NCI-H69 (cell line): ENCODE data around the gene FXYD4.
A peak's percentile ranks its signal among the peaks of the same experiment; 100 is the strongest.
"Not testable (repeated sequence)": the region's sequence is repeated elsewhere in the genome, so short reads cannot be mapped to it uniquely, and the experiment has no call there.

Experiments used
- DNase-seq: peaks from one replicate; lab custom pipeline; 2025; lab: John Stamatoyannopoulos, UW

The FXYD4 gene, protein sequence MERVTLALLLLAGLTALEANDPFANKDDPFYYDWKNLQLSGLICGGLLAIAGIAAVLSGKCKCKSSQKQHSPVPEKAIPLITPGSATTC

DNA sequence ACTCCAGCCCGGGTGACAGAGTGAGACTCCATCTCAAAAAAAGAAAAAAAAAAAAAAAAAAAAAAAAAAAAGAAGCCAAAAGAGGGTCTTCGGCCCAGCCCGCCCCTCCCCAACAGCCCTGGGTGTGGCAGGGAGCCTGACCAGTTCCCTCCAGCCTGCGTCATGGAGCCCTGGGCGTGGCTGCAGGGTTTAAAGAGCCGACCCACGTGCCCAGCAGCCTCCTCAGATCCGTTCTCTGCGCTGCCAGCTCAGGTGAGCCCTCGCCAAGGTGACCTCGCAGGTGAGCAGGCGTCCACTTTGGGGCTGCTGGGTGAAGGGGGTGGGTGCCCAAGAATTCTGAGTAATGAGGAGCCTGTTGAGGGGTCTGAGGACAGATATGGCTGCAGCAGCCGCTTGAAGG is at the start of gene FXYD4:
Gene FXYD4 (plus strand): TSS at position 219 of the 400 bp plus-strand sequence. CDS start 2,111 bp downstream, outside the sequence.
- peak; percentile 29 for DNase-seq

GRCh38 chr10:43322331-43322730 is 49.1 kb upstream of the FXYD4 start:
- no peak for DNase-seq

GRCh38 chr10:43322769-43323168 is 48.7 kb upstream of the FXYD4 start:
- peak; percentile 61 for DNase-seq

DNA sequence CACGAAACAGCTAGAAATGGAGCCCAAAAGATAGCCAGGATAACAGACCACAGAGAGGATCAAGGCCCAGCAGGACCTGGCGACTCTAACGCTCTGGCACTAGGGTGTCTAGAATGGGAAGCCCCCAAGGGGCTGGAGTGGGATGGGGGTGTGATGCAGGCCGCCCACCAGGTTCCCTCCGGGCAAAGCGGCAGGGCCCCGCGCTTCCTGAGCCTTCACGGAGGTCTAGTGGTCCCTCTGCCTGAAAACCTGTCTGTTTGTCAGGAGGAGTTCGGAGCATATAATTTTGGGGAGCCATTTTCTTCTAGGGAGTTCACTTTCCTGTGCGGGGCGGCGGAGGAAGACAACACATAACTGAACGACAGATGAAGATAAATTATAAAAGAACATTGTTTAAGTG is 48.2 kb upstream of the FXYD4 start:
- no peak for DNase-seq

DNA sequence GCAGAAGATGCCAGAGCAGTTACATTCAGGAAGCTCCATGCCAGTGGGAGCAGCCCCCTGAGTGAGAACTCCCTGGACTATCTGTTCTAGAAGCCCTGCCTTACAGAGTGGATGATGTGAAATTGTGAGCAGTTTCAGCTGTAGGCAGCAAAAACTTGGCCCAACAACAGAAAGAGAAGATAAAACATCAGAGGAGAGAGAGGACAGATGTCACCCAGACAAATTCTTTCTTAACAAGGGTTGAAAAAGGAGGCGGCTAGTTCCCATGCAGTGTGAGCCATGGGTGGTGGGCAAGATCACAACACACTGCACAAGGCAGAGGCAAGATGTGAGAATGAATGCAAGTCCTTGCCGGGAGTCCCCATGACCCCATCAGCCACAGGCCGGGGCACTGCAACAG is 46.6 kb upstream of the FXYD4 start:
- DNase-seq, result no peak

GRCh38 chr10:43327171-43327570 is 44.3 kb upstream of the FXYD4 start:
- no peak for DNase-seq

GRCh38 chr10:43327986-43328385 is 43.5 kb upstream of the FXYD4 start:
- DNase-seq, result no peak

GRCh38 chr10:43328810-43329209 is 42.6 kb upstream of the FXYD4 start:
- not testable (repeated sequence) for DNase-seq

DNA sequence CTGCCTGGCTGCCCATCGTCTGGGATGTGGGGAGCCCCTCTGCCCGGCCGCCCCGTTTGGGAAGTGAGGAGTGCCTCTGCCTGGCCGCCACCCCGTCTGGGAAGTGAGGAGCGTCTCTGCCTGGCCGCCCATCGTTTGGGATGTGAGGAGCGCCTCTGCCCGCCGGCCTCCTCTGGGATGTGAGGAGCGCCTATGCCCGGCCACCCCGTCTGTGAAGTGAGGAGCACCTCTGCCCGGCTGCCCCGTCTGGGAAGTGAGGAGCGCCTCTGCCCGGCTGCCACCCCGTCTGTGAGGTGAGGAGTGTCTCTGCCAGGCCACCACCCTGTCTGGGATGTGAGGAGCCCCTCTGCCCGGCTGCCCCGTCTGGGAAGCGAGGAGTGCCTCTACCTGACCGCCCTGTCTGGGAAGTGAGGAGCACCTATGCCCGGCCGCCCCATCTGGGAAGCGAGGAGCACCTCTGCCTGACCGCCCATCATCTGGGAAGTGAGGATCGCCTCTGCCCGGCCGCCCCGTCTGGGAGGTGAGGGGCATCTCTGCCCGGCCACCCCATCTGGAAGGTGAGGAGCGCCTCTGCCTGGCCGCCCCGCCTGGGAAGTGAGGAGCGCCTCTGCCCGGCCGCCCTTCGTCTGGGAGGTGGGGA is 42.1 kb upstream of the FXYD4 start:
- DNase-seq, result not testable (repeated sequence)

DNA sequence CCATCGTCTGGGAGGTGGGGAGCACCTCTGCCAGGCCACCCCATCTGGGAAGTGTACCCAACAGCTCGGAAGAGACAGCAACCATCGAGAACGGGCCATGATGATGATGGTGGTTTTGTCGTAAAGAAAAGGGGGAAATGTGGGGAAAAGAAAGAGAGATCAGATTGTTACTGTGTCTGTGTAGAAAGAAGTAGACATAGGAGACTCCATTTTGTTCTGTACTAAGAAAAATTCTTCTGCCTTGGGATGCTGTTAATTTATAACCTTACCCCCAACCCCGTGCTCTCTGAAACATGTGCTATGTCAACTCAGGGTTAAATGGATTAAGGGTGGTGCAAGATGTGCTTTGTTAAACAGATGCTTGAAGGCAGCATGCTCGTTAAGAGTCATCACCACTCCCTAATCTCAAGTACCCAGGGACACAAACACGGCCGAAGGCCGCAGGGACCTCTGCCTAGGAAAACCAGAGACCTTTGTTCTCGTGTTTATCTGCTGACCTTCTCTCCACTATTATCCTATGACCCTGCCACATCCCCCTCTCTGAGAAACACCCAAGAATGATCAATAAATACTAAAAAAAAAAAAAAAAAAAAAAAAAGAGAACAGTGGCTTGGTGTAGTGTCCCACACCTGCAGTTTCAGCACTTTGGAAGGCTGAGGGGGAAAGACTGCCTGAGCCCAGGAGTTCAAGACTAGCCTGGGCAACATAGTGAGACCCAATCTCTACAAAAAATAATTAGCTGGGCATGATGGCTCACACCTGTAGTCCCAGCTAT is 41.2 kb upstream of the FXYD4 start:
- DNase-seq, result not testable (repeated sequence)

GRCh38 chr10:43330824-43331127 is 40.7 kb upstream of the FXYD4 start:
- not testable (repeated sequence) for DNase-seq

- no peak for DNase-seq
These were observed 37.8 kb upstream of the FXYD4 start for GRCh38 chr10:43333653-43334052.

GRCh38 chr10:43336061-43336460 is 35.4 kb upstream of the FXYD4 start:
- DNase-seq, result no peak

- no peak for DNase-seq
These were observed 34.7 kb upstream of the FXYD4 start for GRCh38 chr10:43336641-43337318.

DNA sequence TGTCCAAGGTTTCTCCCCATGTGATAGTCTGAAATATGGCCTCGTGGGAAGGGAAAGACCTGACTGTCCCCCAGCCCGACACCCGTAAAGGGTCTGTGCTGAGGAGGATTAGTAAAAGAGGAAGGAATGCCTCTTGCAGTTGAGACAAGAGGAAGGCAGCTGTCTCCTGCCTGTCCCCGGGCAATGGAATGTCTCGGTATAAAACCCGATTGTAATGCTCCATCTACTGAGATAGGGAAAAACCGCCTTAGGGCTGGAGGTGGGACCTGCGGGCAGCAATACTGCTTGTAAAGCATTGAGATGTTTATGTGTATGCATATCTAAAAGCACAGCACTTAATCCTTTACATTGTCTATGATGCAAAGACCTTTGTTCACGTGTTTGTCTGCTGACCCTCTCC is 33.9 kb upstream of the FXYD4 start:
- not testable (repeated sequence) for DNase-seq

DNA sequence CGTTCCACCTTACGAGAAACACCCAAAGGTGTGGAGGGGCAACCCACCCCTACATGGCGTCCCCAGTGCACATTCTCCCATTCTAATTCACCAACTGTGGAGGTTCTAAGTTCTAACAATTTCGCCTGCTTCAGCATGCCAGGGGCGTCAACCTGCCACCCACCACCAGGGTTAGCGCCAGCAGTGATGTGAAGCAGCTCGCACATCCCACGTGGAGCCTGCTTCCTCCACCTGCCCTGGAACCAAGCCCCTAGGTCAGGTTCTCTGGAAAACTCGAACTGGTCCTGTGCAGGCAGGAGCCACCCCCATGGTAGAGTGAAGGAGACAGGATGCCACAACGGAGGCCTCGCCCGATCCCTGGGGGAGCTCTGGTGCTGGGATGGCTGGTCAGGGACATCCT is 33.3 kb upstream of the FXYD4 start:
- DNase-seq, result no peak

GRCh38 chr10:43339136-43339535 is 32.3 kb upstream of the FXYD4 start:
- DNase-seq, result no peak

DNA sequence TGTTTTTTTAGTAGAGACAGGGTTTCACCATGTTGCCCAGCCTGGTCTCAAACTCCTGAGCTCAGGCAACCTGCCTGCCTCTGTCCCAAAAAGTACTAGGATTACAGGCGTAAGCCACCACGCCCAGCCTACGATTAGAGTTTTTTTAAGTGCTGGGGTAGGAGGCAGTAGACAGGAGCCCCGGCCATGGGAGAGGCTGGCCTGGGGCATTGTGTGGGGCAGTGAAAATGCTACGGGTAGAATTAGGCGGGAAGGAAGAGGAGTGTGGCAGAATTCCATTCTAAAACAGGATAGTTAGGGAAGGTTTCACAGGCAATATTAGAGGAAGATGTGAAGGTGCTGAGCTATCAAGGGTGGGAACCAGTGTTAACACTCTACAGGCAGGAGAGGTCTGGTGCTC is 31.3 kb upstream of the FXYD4 start:
- no peak for DNase-seq

DNA sequence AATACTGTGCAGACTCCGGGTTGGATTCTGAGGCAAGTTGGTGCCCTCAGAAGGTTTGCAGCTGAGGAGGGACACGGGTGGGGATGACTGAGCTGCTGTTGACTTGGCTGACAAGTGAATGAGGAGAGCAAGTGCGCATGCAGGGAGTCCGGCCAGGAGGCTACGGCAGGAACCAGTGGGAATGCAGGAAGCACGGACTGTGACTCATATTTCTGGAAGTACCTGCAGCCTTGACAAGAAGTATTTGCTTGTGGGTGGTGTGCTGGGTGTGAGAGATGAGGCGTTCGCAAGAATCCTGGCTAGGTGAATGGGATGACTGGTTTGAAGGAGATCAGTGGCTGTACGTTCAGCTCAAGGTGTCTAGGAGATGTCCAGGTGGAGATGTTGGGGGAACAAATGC is 30.8 kb upstream of the FXYD4 start:
- DNase-seq, result no peak

GRCh38 chr10:43341450-43341849 is 30.0 kb upstream of the FXYD4 start:
- DNase-seq, result no peak

DNA sequence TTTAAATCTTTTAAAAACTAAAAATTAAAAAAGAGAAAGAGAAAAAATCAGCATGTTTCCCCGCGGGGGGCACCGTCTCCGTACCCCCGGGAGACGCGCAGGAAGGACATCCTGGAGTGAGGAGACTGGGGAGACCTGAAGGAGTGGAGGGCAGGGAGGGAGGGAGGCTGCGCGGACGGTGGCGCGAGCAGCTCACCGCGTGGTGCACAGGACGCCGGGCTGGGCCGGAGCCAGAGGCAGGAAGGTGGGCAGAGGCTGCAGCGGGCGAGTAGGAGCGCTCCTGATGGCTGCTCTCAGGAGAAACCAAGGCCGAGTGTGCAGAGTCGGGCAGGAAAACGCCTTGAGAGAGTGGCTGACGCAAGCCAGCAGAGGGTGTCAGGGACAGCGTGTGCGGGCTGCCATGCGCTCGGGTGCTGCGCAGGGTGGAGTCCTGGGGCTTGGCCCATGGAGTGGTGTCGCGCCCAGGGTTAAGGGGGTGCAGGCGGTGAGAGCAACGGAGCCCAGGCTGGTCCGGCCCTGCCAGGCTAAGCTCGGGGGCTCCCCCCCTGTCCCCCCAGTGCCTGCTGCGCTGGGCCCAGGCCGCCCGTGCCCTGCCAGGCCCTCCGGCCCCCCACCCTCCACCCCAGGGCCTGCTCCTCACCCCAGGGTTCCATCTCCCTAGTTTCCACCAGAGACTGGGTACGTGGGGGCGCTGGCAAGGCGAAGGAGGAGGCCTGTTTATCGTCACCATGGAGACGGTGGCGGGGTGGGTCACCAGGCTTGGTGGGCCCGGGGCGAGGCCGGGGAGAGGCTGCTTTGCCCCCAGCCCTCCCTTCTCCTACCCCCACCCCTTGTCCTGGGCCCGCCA is 28.9 kb upstream of the FXYD4 start:
- no peak for DNase-seq

GRCh38 chr10:43343126-43343525 is 28.3 kb upstream of the FXYD4 start:
- no peak for DNase-seq
